H1 (cell line): Measurements from ENCODE around the gene OR10P1. TPM values are rescaled to one million over a fixed set of nuclear protein-coding genes. Genes with fewer than 3 reads are reported as not detected.

Source experiments
- CTCF ChIA-PET: fragments of 300-600 bp; sonication (Branson Sonifier 250); formaldehyde crosslinking; loops from one replicate; lab custom pipeline; 2021; ENCODE audit not compliant: partially characterized antibody; lab: Charles Lee
- POLR2A ChIA-PET: fragments of 300-600 bp; sonication (Branson Sonifier 250); formaldehyde crosslinking; loops from one replicate; lab custom pipeline; 2021; ENCODE audit warnings: inconsistent platforms; ENCODE audit not compliant: partially characterized antibody; lab: Charles Lee
- DNase-seq, 2 experiments: peaks; one replicate each; pipeline versions ENCODE4 v3.0.0 to v3.0.0-alpha.2; 2010 to 2022; ENCODE audit warnings: low spot score in 2 of 2, low read depth in 1 of 2, mixed read lengths in 1 of 2
- FAIRE-seq: peaks from 2 replicates; lab custom pipeline; 2011; peaks lifted over from hg19 to GRCh38; lab: Jason Lieb, UNC
- H2AFZ ChIP-seq: 2 replicates; pipeline ENCODE4 v1.8.1; 2012; ENCODE audit warnings: low read length, inconsistent platforms
- H2AK5ac ChIP-seq: 2 replicates; pipeline ENCODE4 v1.6.1; 2013; ENCODE audit warnings: low read depth, low read length
- H2BK120ac ChIP-seq: replicated peaks from 2 replicates; pipeline ENCODE3; 2013; ENCODE audit warnings: low read depth, low read length, inconsistent platforms
- H2BK12ac ChIP-seq: 2 replicates; pipeline ENCODE4 v1.6.1; 2013; ENCODE audit warnings: low read depth, low read length
- H2BK15ac ChIP-seq: 2 replicates; pipeline ENCODE4 v1.6.1; 2013; ENCODE audit warnings: low read length
- H2BK20ac ChIP-seq: 2 replicates; pipeline ENCODE4 v1.6.1; 2013; ENCODE audit warnings: low read length
- H2BK5ac ChIP-seq: 2 replicates; pipeline ENCODE4 v1.6.1; 2013; ENCODE audit warnings: low read depth, low read length
- H3K14ac ChIP-seq: 2 replicates; pipeline ENCODE4 v1.6.1; 2013; ENCODE audit warnings: inconsistent platforms; ENCODE audit not compliant: insufficient read length
- H3K18ac ChIP-seq: 2 replicates; pipeline ENCODE4 v1.6.1; 2013; ENCODE audit warnings: low read length; ENCODE audit errors: extremely low read depth
- H3K23ac ChIP-seq: 2 replicates; pipeline ENCODE4 v1.6.1; 2013; ENCODE audit warnings: inconsistent platforms; ENCODE audit not compliant: insufficient read length
- H3K23me2 ChIP-seq: 2 replicates; pipeline ENCODE4 v1.6.1; 2013; ENCODE audit warnings: low read depth, low read length
- H3K27ac ChIP-seq: 2 replicates; pipeline ENCODE4 v1.6.1; 2011; ENCODE audit warnings: low read depth, low read length, inconsistent platforms
- H3K27me3 ChIP-seq, 4 experiments: replicated peaks in 1 of 4; 1 replicate in 1 of 4; 2 replicates in 3 of 4; pipeline versions ENCODE4 v1.6.1 to v1.8.1; 2011 to 2013; ENCODE audit warnings: low read length in 3 of 4, mild to moderate bottlenecking in 3 of 4, inconsistent platforms in 2 of 4, mixed read lengths in 2 of 4, moderate library complexity in 1 of 4; ENCODE audit not compliant: control insufficient read depth in 3 of 4, insufficient read depth in 3 of 4; ENCODE audit errors: extremely low read depth in 1 of 4
- H3K36me3 ChIP-seq, 4 experiments: 2 replicates each; pipeline versions ENCODE4 v1.6.1 to v1.8.1; 2011 to 2013; ENCODE audit warnings: mild to moderate bottlenecking in 4 of 4, low read length in 3 of 4, moderate library complexity in 2 of 4, control low read depth in 1 of 4, inconsistent platforms in 1 of 4; ENCODE audit not compliant: insufficient read depth in 4 of 4, control insufficient read depth in 2 of 4
- H3K4ac ChIP-seq: replicated peaks from 2 replicates; pipeline ENCODE3; 2013; ENCODE audit warnings: low read length, low read depth, mixed read lengths, inconsistent platforms; ENCODE audit not compliant: insufficient read length
- H3K4me1 ChIP-seq, 4 experiments: replicated peaks in 1 of 4; 1 replicate in 1 of 4; 2 replicates in 3 of 4; pipeline versions ENCODE4 v1.6.1 to v1.8.1; 2011 to 2013; ENCODE audit warnings: low read length in 3 of 4, inconsistent platforms in 2 of 4, mixed read lengths in 1 of 4; ENCODE audit not compliant: insufficient read depth in 4 of 4, control insufficient read depth in 3 of 4
- H3K4me2 ChIP-seq, 2 experiments: 2 replicates each; pipeline versions ENCODE4 v1.6.1 to v1.8.1; 2011 to 2013; ENCODE audit warnings: low read depth in 2 of 2, low read length in 2 of 2, control low read depth in 1 of 2, inconsistent platforms in 1 of 2, mild to moderate bottlenecking in 1 of 2; ENCODE audit not compliant: insufficient read depth in 1 of 2
- H3K4me3 ChIP-seq, 4 experiments: fragments of 200-600, 300-600 bp in 1 of 4; sonication (generic), shearing (Covaris generic), sonication (Bioruptor Twin) in 1 of 4; 2 replicates each; pipeline versions ENCODE4 v1.5.1 to v1.8.1; 2011 to 2016; ENCODE audit warnings: low read length in 4 of 4, low read depth in 3 of 4, control low read depth in 2 of 4, inconsistent platforms in 2 of 4, mild to moderate bottlenecking in 2 of 4, mixed read lengths in 1 of 4, moderate library complexity in 1 of 4; ENCODE audit not compliant: insufficient read depth in 2 of 4; ENCODE audit errors: extremely low read depth in 1 of 4
- H3K56ac ChIP-seq: replicated peaks from 2 replicates; pipeline ENCODE3; 2013; ENCODE audit warnings: low read depth, mild to moderate bottlenecking, mixed read lengths, low read length, inconsistent platforms; ENCODE audit not compliant: insufficient read length
- H3K79me1 ChIP-seq: 2 replicates; pipeline ENCODE4 v1.6.1; 2013; ENCODE audit warnings: low read depth, low read length, control low read depth
- H3K79me2 ChIP-seq, 2 experiments: 2 replicates each; pipeline versions ENCODE4 v1.6.1 to v1.8.1; 2012 to 2013; ENCODE audit warnings: low read length in 2 of 2, mild to moderate bottlenecking in 2 of 2, inconsistent platforms in 1 of 2; ENCODE audit not compliant: insufficient read depth in 2 of 2, control insufficient read depth in 1 of 2
- H3K9ac ChIP-seq, 4 experiments: replicated peaks in 1 of 4; 1 replicate in 1 of 4; 2 replicates in 3 of 4; pipeline versions ENCODE4 v1.6.1 to v1.8.1; 2011 to 2013; ENCODE audit warnings: low read depth in 3 of 4, low read length in 3 of 4, control low read depth in 2 of 4, mild to moderate bottlenecking in 2 of 4, moderate library complexity in 2 of 4, inconsistent platforms in 1 of 4; ENCODE audit errors: extremely low read depth in 1 of 4
- H3K9me3 ChIP-seq, 2 experiments: 2 replicates each; pipeline versions ENCODE4 v1.6.1 to v1.8.1; 2012 to 2013; ENCODE audit warnings: mild to moderate bottlenecking in 2 of 2, moderate library complexity in 2 of 2, control low read depth in 1 of 2, inconsistent platforms in 1 of 2, low read depth in 1 of 2, low read length in 1 of 2, mixed read lengths in 1 of 2; ENCODE audit not compliant: insufficient read depth in 2 of 2
- H4K20me1 ChIP-seq, 2 experiments: replicated peaks in 1 of 2; 2 replicates each; pipeline versions ENCODE3 to v1.8.1; 2011 to 2013; ENCODE audit warnings: inconsistent platforms in 2 of 2, low read length in 2 of 2, mild to moderate bottlenecking in 1 of 2; ENCODE audit not compliant: insufficient read depth in 2 of 2, control insufficient read depth in 1 of 2
- H4K5ac ChIP-seq: 2 replicates; pipeline ENCODE4 v1.6.1; 2013; ENCODE audit warnings: low read length, low read depth, mixed read lengths, inconsistent platforms; ENCODE audit not compliant: insufficient read length
- H4K8ac ChIP-seq: 2 replicates; pipeline ENCODE4 v1.8.0; 2013; ENCODE audit warnings: mild to moderate bottlenecking, moderate library complexity, low read length, inconsistent platforms; ENCODE audit not compliant: insufficient read depth; ENCODE audit errors: extremely low read depth
- H4K91ac ChIP-seq: replicated peaks from 2 replicates; pipeline ENCODE3; 2013; ENCODE audit warnings: low read length, mixed read lengths, inconsistent platforms; ENCODE audit not compliant: insufficient read length
- E2F6 ChIP-seq: IDR thresholded peaks from 2 replicates; pipeline ENCODE4 v1.6.1; 2012; ENCODE audit warnings: inconsistent platforms
- EP300 ChIP-seq, 2 experiments: IDR thresholded peaks; 1 replicate in 1 of 2; 2 replicates in 1 of 2; pipeline ENCODE4 v1.6.1; 2011 to 2012; ENCODE audit warnings: low read depth in 2 of 2, low read length in 2 of 2, mild to moderate bottlenecking in 2 of 2, borderline replicate concordance in 1 of 2, inconsistent platforms in 1 of 2, moderate library complexity in 1 of 2
- GABPA ChIP-seq: IDR thresholded peaks from 2 replicates; pipeline ENCODE4 v1.6.1; 2011; ENCODE audit warnings: mild to moderate bottlenecking, low read length, moderate library complexity, borderline replicate concordance; ENCODE audit not compliant: insufficient read depth
- NRF1 ChIP-seq: IDR thresholded peaks from 2 replicates; pipeline ENCODE4 v1.6.1; 2011; ENCODE audit warnings: mild to moderate bottlenecking, low read depth, low read length, improper control_type of control experiment
- RXRA ChIP-seq: IDR thresholded peaks from 2 replicates; pipeline ENCODE4 v1.6.1; 2011; ENCODE audit warnings: low read depth, mild to moderate bottlenecking, low read length, moderate library complexity; ENCODE audit not compliant: insufficient read depth
- SIX5 ChIP-seq: IDR thresholded peaks from 2 replicates; pipeline ENCODE4 v1.6.1; 2011; ENCODE audit warnings: mild to moderate bottlenecking, low read depth, low read length
- WGBS, 2 experiments: shearing (Covaris generic) in 1 of 2; methylation state at CpG; one replicate each; pipeline versions ENCODE4 v1.1.6 to v1.1.7; 2013 to 2015; ENCODE audit warnings: low lambda C conversion rate in 2 of 2, mixed read lengths in 2 of 2, inconsistent platforms in 1 of 2, low coverage in 1 of 2, missing lambda C conversion rate in 1 of 2; ENCODE audit not compliant: insufficient replicate concordance in 2 of 2, insufficient coverage in 1 of 2, insufficient read length in 1 of 2; ENCODE audit errors: extremely low coverage in 1 of 2, missing lambda C conversion rate in 1 of 2; 5-methylcytosine and 5-hydroxymethylcytosine counted together
- polyA plus RNA-seq, 7 experiments: library from polyadenylated mRNA; depleted of rRNA in 3 of 7; stranded (reverse) in 5 of 7; unstranded in 2 of 7; fragments of >200 nt in 5 of 7; fragments of 200-250 nt in 2 of 7; gene quantifications; 1 replicate in 5 of 7; 2 replicates in 1 of 7; 4 replicates in 1 of 7; pipeline versions ENCODE4 v1.2.1 to v1.2.3, GENCODE V29; 2011 to 2013; ENCODE audit warnings: missing spikeins in 2 of 7, mixed read lengths in 2 of 7
- total RNA-seq: library from RNA; stranded (reverse); fragmentation: NEBNext Ultra II Directional; extraction: Animal tissue kit (Norgen Biotek cat#: 25700); gene quantifications from 2 replicates; pipeline ENCODE4 v1.2.1, GENCODE V29; 2021

OR10P1 gene
- total and polyA plus RNA-seq, 2 of the 8 experiments (the other 6 are each of a cell fraction or from before 2014, with no cell fraction given), result not detected

DNA sequence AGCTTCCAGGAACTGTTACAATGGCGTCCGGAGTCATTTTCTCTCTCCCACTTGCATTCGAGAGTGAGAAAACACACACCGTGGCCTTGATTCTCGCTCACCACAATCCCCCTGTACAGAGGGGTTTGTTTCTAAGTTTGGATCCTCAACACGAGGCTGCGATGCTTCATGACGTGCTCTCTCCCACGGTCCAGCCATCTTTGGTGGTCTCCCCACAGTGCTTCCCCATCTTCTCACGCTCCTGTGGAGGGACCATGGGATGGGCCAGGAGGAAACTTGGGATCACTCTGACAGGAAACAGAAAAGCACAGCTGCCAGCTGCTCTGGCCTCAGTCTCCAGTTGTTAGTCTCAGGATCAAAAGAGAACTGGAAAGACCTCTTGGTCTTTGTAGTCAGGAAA is 28.1 kb downstream of the OR10P1 start:
- Histone ChIP-seq H3K23ac (no peak overlapping the region), H3K56ac (no peak overlapping the region), H2BK120ac (no peak overlapping the region), H3K18ac (no peak overlapping the region), H3K36me3 (no peaks in the 10 kb centered on the region), H4K20me1 (no peaks in the 10 kb centered on the region), H2BK12ac (no peak overlapping the region), H3K4me2 (no peak overlapping the region), H2BK5ac (no peak overlapping the region), H3K79me1 (no peaks in the 10 kb centered on the region), H2AK5ac (no peak overlapping the region), H3K27ac (no peak overlapping the region), H3K4ac (no peak overlapping the region), H3K9ac (no peak overlapping the region), H2AFZ (peak overlapping the region; percentile 79), H3K27me3 (no peaks in the 10 kb centered on the region), H3K4me1 (no peaks in the 10 kb centered on the region), H4K91ac (no peak overlapping the region), H3K4me3 (no peak overlapping the region), H2BK20ac (no peak overlapping the region), H2BK15ac (no peak overlapping the region), H3K79me2 (no peaks in the 10 kb centered on the region), H3K14ac (no peak overlapping the region), H4K5ac (no peak overlapping the region), H3K9me3 (no peaks in the 10 kb centered on the region), H3K23me2 (no peaks in the 10 kb centered on the region), H4K8ac (no peak overlapping the region)
- DNase-seq, result no peak
- ChIA-PET CTCF (interaction anchor here (0.9 to 1.6 kb wide), 4 partner anchors 17 to 55 kb away, joined by 3 to 6 read pairs (median 4); partner anchors contain the start of gene RDH5), POLR2A (no interaction called here)
- TF ChIP-seq EP300 (IDR thresholded peaks at IDR 0.05; ENCODE audit: borderline replicate concordance in 1 of 2, low read depth in 2 of 2, low read length in 2 of 2) (no peak), E2F6 (no peak), NRF1 (no peak), SIX5 (no peak), RXRA (no peak), GABPA (no peak)
- 93% methylated on average over 10 of the region's 10 CpGs; no CpG with 5 or more reads in 1 of the 2 experiments for WGBS, 2 experiments
- FAIRE-seq, result no peak
